ENCODE results near the gene IRF2BP2.

GRCh38 chr1:234565132-234565531 lies 44.8 kb downstream of the IRF2BP2 start:
- TF ChIP-seq ZNF274 (IDR thresholded peaks at IDR 0.05; ENCODE audit: low read depth, low read length) (no peak), YY1 (IDR thresholded peaks at IDR 0.05; ENCODE audit: insufficient read depth, insufficient read length) (no peak), SUZ12 (IDR thresholded peaks at IDR 0.05; ENCODE audit: extremely low read depth, insufficient read depth, insufficient read length) (no peak)

Measured in NT2/D1 (cell line).